ENCODE data around the gene KLF17.

DNA sequence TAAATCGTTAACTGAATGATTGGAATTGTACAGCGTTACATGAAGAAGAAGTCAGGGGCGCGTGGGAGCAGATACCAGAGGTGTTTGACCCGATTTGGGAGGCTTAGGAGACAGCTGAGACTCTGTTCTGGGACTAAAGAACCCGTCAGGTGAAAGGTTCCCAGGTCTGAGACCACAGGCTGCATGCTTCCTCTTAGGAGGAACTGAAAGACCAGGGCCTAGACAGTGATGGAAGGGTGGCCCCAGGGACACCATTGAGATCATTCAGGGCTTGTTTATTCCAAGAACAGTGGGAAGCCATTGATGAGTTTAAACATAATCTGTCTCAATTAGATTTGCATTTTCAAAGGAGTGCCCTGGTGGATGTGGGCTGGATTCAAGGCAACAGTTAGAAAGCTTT lies 904 bp downstream of the KLF17 start:
- no peak for TF ChIP-seq POLR2A (IDR thresholded peaks at IDR 0.05)
- TF ChIP-seq, protein P1, sequence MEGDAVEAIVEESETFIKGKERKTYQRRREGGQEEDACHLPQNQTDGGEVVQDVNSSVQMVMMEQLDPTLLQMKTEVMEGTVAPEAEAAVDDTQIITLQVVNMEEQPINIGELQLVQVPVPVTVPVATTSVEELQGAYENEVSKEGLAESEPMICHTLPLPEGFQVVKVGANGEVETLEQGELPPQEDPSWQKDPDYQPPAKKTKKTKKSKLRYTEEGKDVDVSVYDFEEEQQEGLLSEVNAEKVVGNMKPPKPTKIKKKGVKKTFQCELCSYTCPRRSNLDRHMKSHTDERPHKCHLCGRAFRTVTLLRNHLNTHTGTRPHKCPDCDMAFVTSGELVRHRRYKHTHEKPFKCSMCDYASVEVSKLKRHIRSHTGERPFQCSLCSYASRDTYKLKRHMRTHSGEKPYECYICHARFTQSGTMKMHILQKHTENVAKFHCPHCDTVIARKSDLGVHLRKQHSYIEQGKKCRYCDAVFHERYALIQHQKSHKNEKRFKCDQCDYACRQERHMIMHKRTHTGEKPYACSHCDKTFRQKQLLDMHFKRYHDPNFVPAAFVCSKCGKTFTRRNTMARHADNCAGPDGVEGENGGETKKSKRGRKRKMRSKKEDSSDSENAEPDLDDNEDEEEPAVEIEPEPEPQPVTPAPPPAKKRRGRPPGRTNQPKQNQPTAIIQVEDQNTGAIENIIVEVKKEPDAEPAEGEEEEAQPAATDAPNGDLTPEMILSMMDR (IDR thresholded peaks at IDR 0.05) = no peak

Data from ovary (tissue), 3 donors.